Tibial nerve (tissue), 4 donors: ENCODE measurements around the gene RPL35.

Source experiments
- EP300 ChIP-seq, 2 donors: sonication (generic); formaldehyde crosslinking; IDR thresholded peaks; one replicate each; pipeline ENCODE4 v1.6.1; 2017; ENCODE audit warnings: antibody characterized with exemption in 2 of 2, mild to moderate bottlenecking in 1 of 2
- TF ChIP-seq, protein P1 (sequence below), 5 experiments: fragments of 200-600 bp in 3 of 5; fragments of 450-650 bp in 2 of 5; sonication (generic) in 3 of 5; IDR thresholded peaks; one replicate each; pipeline ENCODE4 v1.5.1; 2016 to 2019; ENCODE audit warnings: antibody characterized with exemption in 5 of 5, mild to moderate bottlenecking in 3 of 5, moderate library complexity in 2 of 5

DNA sequence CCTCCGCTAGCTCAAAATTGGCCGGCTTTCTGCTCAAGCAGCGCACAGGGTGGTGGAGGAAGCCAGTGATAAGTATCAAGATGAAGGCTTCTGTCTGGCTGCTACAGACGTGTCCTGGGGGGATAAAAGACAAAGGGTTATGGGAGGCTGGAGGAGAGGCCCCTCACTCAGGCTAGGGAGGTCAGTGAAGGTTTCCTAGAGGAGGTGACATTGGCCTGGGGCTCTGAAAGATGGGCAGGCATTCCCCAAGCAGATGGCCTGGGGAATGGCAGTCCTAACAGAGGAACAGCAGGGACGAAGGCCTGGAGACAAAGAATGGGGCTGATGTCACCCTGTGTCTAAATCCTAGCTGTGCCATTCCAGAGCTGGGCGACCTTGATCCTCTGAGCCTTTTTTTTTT is 52.5 kb downstream of the RPL35 start:
- TF ChIP-seq EP300 (IDR thresholded peaks at IDR 0.05) = no peak
- TF ChIP-seq, protein P1, sequence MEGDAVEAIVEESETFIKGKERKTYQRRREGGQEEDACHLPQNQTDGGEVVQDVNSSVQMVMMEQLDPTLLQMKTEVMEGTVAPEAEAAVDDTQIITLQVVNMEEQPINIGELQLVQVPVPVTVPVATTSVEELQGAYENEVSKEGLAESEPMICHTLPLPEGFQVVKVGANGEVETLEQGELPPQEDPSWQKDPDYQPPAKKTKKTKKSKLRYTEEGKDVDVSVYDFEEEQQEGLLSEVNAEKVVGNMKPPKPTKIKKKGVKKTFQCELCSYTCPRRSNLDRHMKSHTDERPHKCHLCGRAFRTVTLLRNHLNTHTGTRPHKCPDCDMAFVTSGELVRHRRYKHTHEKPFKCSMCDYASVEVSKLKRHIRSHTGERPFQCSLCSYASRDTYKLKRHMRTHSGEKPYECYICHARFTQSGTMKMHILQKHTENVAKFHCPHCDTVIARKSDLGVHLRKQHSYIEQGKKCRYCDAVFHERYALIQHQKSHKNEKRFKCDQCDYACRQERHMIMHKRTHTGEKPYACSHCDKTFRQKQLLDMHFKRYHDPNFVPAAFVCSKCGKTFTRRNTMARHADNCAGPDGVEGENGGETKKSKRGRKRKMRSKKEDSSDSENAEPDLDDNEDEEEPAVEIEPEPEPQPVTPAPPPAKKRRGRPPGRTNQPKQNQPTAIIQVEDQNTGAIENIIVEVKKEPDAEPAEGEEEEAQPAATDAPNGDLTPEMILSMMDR (IDR thresholded peaks at IDR 0.05) = no peak
